ENCODE results near the gene NXPH3. TPM values are rescaled to one million over a fixed set of nuclear protein-coding genes. Genes with fewer than 3 reads are reported as not detected.
A peak's percentile ranks its signal among the peaks of the same experiment; 100 is the strongest.
"Not testable (repeated sequence)": the region's sequence is repeated elsewhere in the genome, so short reads cannot be mapped to it uniquely, and the experiment has no call there.

NXPH3 gene
- total RNA-seq, 8 experiments from 2014 or later = 0.16 to 1.3 (median 0.39) TPM

GRCh38 chr17:49549311-49549605 lies 26.4 kb upstream of the NXPH3 start:
- peaks cover 3 to 5% of the 10 kb centered on the region in 2 donors for H3K4me1 ChIP-seq (replicated peaks in 1 of 2)
- no peak for ATAC-seq (replicated peaks in 6 of 8)
- in situ Hi-C loops (cut with MboI; ENCODE audit: low pct_unique_long_range_greater_than_20kb in 2 of 9, low sequenced_read_pairs in 9 of 9, unreplicated experiment in 9 of 9) = no loop called here
- H3K4me3 ChIP-seq = no peak overlapping the region
- no peak overlapping the region for H3K27ac ChIP-seq
- WGBS, 10 experiments = 80% methylated on average over 2 of the region's 6 CpGs; no CpG with 5 or more reads in 9 of the 10 experiments

- H3K4me3 ChIP-seq = no peak overlapping the region
- 71 to 100% (median 89%) methylated on average over 1 to 6 of the region's 20 CpGs; no CpG with 5 or more reads in 3 of the 10 experiments for WGBS, 10 experiments
- ATAC-seq (replicated peaks in 6 of 8) = no peak
- in situ Hi-C loops (cut with MboI; ENCODE audit: low pct_unique_long_range_greater_than_20kb in 2 of 9, low sequenced_read_pairs in 9 of 9, unreplicated experiment in 9 of 9) = loop anchor here (5.0 to 25.0 kb wide), 10 partner anchors 55 to 462 kb away; partner anchors contain the start of genes DLX3 (in 4 of the 9), PHB1 (in 4 of the 9), NGFR (in 1 of the 9) and TAC4 (in 1 of the 9)
- peaks cover 3 to 5% of the 10 kb centered on the region in 2 donors for H3K4me1 ChIP-seq (replicated peaks in 1 of 2)
- no peak overlapping the region for H3K27ac ChIP-seq
These were observed 25.7 kb upstream of the NXPH3 start for GRCh38 chr17:49549691-49550678.

- in situ Hi-C loops (cut with MboI; ENCODE audit: low pct_unique_long_range_greater_than_20kb in 2 of 9, low sequenced_read_pairs in 9 of 9, unreplicated experiment in 9 of 9) = loop anchor here (5.0 to 25.0 kb wide), 10 partner anchors 56 to 462 kb away; partner anchors contain the start of genes DLX3 (in 4 of the 9), PHB1 (in 4 of the 9), NGFR (in 1 of the 9) and TAC4 (in 1 of the 9)
- not testable (repeated sequence) for H3K27ac ChIP-seq; ATAC-seq (replicated peaks in 6 of 8); H3K4me1 ChIP-seq (replicated peaks in 1 of 2); H3K4me3 ChIP-seq
- WGBS, 10 experiments = 67 to 96% (median 86%) methylated on average over 3 to 9 of the region's 9 CpGs; no CpG with 5 or more reads in 5 of the 10 experiments
These were observed 24.9 kb upstream of the NXPH3 start for GRCh38 chr17:49550764-49551163.

- H3K27ac ChIP-seq = no peak overlapping the region
- WGBS, 10 experiments = 56 to 100% (median 92%) methylated on average over 1 to 5 of the region's 12 CpGs; no CpG with 5 or more reads in 3 of the 10 experiments
- ATAC-seq (replicated peaks in 6 of 8) = no peak
- in situ Hi-C loops (cut with MboI; ENCODE audit: low pct_unique_long_range_greater_than_20kb in 2 of 9, low sequenced_read_pairs in 9 of 9, unreplicated experiment in 9 of 9) = loop anchor here (5.0 to 25.0 kb wide), 10 partner anchors 57 to 461 kb away; partner anchors contain the start of genes DLX3 (in 4 of the 9), PHB1 (in 4 of the 9), NGFR (in 1 of the 9) and TAC4 (in 1 of the 9)
- no peak overlapping the region for H3K4me3 ChIP-seq
- peaks cover 3% of the 10 kb centered on the region in 2 donors for H3K4me1 ChIP-seq (replicated peaks in 1 of 2)
These were observed 24.2 kb upstream of the NXPH3 start for GRCh38 chr17:49551221-49552069.

GRCh38 chr17:49552070-49552751 lies 23.5 kb upstream of the NXPH3 start:
- H3K4me3 ChIP-seq = no peak overlapping the region
- in situ Hi-C loops (cut with MboI; ENCODE audit: low pct_unique_long_range_greater_than_20kb in 2 of 9, low sequenced_read_pairs in 9 of 9, unreplicated experiment in 9 of 9) = loop anchor here (5.0 to 25.0 kb wide), 10 partner anchors 57 to 460 kb away; partner anchors contain the start of genes DLX3 (in 4 of the 9), PHB1 (in 4 of the 9), NGFR (in 1 of the 9) and TAC4 (in 1 of the 9)
- peak in 3 of 8 experiments; percentile 29 to 64 (median 58) for ATAC-seq (replicated peaks in 6 of 8)
- H3K4me1 ChIP-seq (replicated peaks in 1 of 2) = peaks cover 3% of the 10 kb centered on the region in 2 donors
- no peak overlapping the region for H3K27ac ChIP-seq
- WGBS, 10 experiments = 34 to 100% methylated on average over 2 to 7 of the region's 27 CpGs; no CpG with 5 or more reads in 8 of the 10 experiments

- WGBS, 10 experiments = 60 to 100% (median 80%) methylated on average over 1 to 7 of the region's 8 CpGs; no CpG with 5 or more reads in 2 of the 10 experiments
- in situ Hi-C loops (cut with MboI; ENCODE audit: low pct_unique_long_range_greater_than_20kb in 2 of 9, low sequenced_read_pairs in 9 of 9, unreplicated experiment in 9 of 9) = loop anchor here (5.0 to 25.0 kb wide), 10 partner anchors 59 to 458 kb away; partner anchors contain the start of genes DLX3 (in 4 of the 9), PHB1 (in 4 of the 9), NGFR (in 1 of the 9) and TAC4 (in 1 of the 9)
- Histone ChIP-seq H3K27ac (no peak overlapping the region), H3K4me3 (no peak overlapping the region), H3K4me1 (replicated peaks in 1 of 2) (peaks cover 3% of the 10 kb centered on the region in 2 donors)
- no peak for ATAC-seq (replicated peaks in 6 of 8)
These were observed 21.9 kb upstream of the NXPH3 start for GRCh38 chr17:49553676-49554335.

GRCh38 chr17:49554694-49555494 lies 20.8 kb upstream of the NXPH3 start:
- 92 to 100% (median 100%) methylated on average over 1 to 5 of the region's 14 CpGs; no CpG with 5 or more reads in 6 of the 10 experiments for WGBS, 10 experiments
- in situ Hi-C loops (cut with MboI; ENCODE audit: low pct_unique_long_range_greater_than_20kb in 2 of 9, low sequenced_read_pairs in 9 of 9, unreplicated experiment in 9 of 9) = loop anchor here (5.0 to 25.0 kb wide), 10 partner anchors 60 to 457 kb away; partner anchors contain the start of genes DLX3 (in 4 of the 9), PHB1 (in 4 of the 9), NGFR (in 1 of the 9) and TAC4 (in 1 of the 9)
- H3K27ac ChIP-seq = no peak overlapping the region
- peaks cover 3% of the 10 kb centered on the region in 2 donors for H3K4me1 ChIP-seq (replicated peaks in 1 of 2)
- no peak overlapping the region for H3K4me3 ChIP-seq
- ATAC-seq (replicated peaks in 6 of 8) = no peak

GRCh38 chr17:49555495-49556222 lies 20.0 kb upstream of the NXPH3 start:
- no peak overlapping the region for H3K4me3 ChIP-seq
- in situ Hi-C loops (cut with MboI; ENCODE audit: low pct_unique_long_range_greater_than_20kb in 2 of 9, low sequenced_read_pairs in 9 of 9, unreplicated experiment in 9 of 9) = loop anchor here (10.0 to 25.0 kb wide), 9 partner anchors 61 to 457 kb away; partner anchors contain the start of genes DLX3 (in 4 of the 9), PHB1 (in 4 of the 9), NGFR (in 1 of the 9) and TAC4 (in 1 of the 9)

GRCh38 chr17:49556223-49556943 lies 19.3 kb upstream of the NXPH3 start:
- no peak overlapping the region for H3K4me3 ChIP-seq
- no peak overlapping the region for H3K27ac ChIP-seq
- in situ Hi-C loops (cut with MboI; ENCODE audit: low pct_unique_long_range_greater_than_20kb in 2 of 9, low sequenced_read_pairs in 9 of 9, unreplicated experiment in 9 of 9) = loop anchor here (10.0 to 25.0 kb wide), 9 partner anchors 62 to 456 kb away; partner anchors contain the start of genes DLX3 (in 4 of the 9), PHB1 (in 4 of the 9), NGFR (in 1 of the 9) and TAC4 (in 1 of the 9)
- peak; percentile 83 to 98 (median 93) for ATAC-seq (replicated peaks in 6 of 8)
- 20 to 100% (median 33%) methylated on average over 1 to 3 of the region's 30 CpGs; no CpG with 5 or more reads in 7 of the 10 experiments for WGBS, 10 experiments
- peaks cover 3% of the 10 kb centered on the region in 2 donors for H3K4me1 ChIP-seq (replicated peaks in 1 of 2)

More at GRCh38 chr17:49555495-49556222, 20.0 kb upstream of the NXPH3 start:
- H3K27ac ChIP-seq = no peak overlapping the region
- ATAC-seq (replicated peaks in 6 of 8) = peak in 2 of 8 experiments; percentile 57 to 60
- peaks cover 3% of the 10 kb centered on the region in 2 donors for H3K4me1 ChIP-seq (replicated peaks in 1 of 2)
- whole genome bisulfite sequencing, 10 experiments = 20 to 100% (median 62%) methylated on average over 1 to 4 of the region's 19 CpGs; no CpG with 5 or more reads in 7 of the 10 experiments

Measured in motor neuron (in vitro differentiated cells).